Thoracic aorta (tissue), 2 donors: ENCODE data around the gene NKD1. TPM values are rescaled to one million over a fixed set of nuclear protein-coding genes. Genes with fewer than 3 reads are reported as not detected.
A peak's percentile ranks its signal among the peaks of the same experiment; 100 is the strongest.

Source experiments
- ATAC-seq: fragments of 150-250 bp; one replicate; pipeline ENCODE4 v1.8.0; 2017; ENCODE audit warnings: low read depth; ENCODE audit not compliant: insufficient number of reproducible peaks, low FRiP score
- DNase-seq: peaks from one replicate; pipeline ENCODE4 v3.0.0-alpha.2; 2020; ENCODE audit warnings: low spot score
- H3K27ac ChIP-seq, 2 donors: fragments of 200-600 bp; sonication (generic); 1 replicate in 1 of 2; 2 replicates in 1 of 2; pipeline ENCODE4 v1.5.1; 2016; ENCODE audit warnings: mild to moderate bottlenecking in 2 of 2, moderate library complexity in 2 of 2
- H3K27me3 ChIP-seq: fragments of 200-600 bp; sonication (generic); replicated peaks from 2 replicates; pipeline ENCODE4 v1.6.0; 2016; ENCODE audit warnings: mild to moderate bottlenecking; ENCODE audit not compliant: insufficient read depth
- H3K36me3 ChIP-seq: fragments of 200-600 bp; sonication (generic); one replicate; pipeline ENCODE4 v1.5.1; 2016
- H3K4me1 ChIP-seq, 2 donors: fragments of 200-600 bp; sonication (generic); 1 replicate in 1 of 2; 2 replicates in 1 of 2; pipeline versions ENCODE4 v1.5.1 to v1.6.0; 2016; ENCODE audit warnings: low read depth in 2 of 2, mild to moderate bottlenecking in 1 of 2; ENCODE audit not compliant: control insufficient read depth in 1 of 2
- H3K4me3 ChIP-seq: fragments of 200-600 bp; sonication (generic); 2 replicates; pipeline ENCODE4 v1.5.1; 2016; ENCODE audit warnings: mild to moderate bottlenecking
- H3K9me3 ChIP-seq: fragments of 200-600 bp; sonication (generic); 2 replicates; pipeline ENCODE4 v1.5.1; 2016
- CTCF ChIP-seq: fragments of 200-600 bp; sonication (generic); IDR thresholded peaks from one replicate; pipeline ENCODE4 v1.5.1; 2019; ENCODE audit warnings: antibody characterized with exemption
- total RNA-seq, 2 donors: library from RNA; depleted of rRNA; stranded (reverse); fragments of >200 nt; gene quantifications; one replicate each; pipeline versions ENCODE4 v1.1.0 to v1.2.3, GENCODE V29; 2016

NKD1 gene
- total RNA-seq, 2 donors from 2014 or later: 30.2 to 41.7 TPM

GRCh38 chr16:50550866-50551641 is 2.9 kb downstream of the NKD1 start:
- Histone ChIP-seq H3K36me3 (no peaks in the 10 kb centered on the region), H3K27ac (peak overlapping the region; percentile 33 to 70), H3K4me3 (peak overlapping the region; percentile 93), H3K4me1 (peaks cover 19 to 56% of the 10 kb centered on the region in 2 donors), H3K27me3 (no peaks in the 10 kb centered on the region), H3K9me3 (no peaks in the 10 kb centered on the region)
- no peak for TF ChIP-seq CTCF
- ATAC-seq (no peak), DNase-seq (no peak)

GRCh38 chr16:50552476-50553101 is 4.4 kb downstream of the NKD1 start:
- no peak for ATAC-seq
- Histone ChIP-seq H3K4me1 (peaks cover 29 to 66% of the 10 kb centered on the region in 2 donors), H3K27me3 (no peaks in the 10 kb centered on the region), H3K9me3 (no peaks in the 10 kb centered on the region), H3K27ac (no peak overlapping the region), H3K36me3 (no peaks in the 10 kb centered on the region), H3K4me3 (no peak overlapping the region)
- TF ChIP-seq CTCF: no peak
- no peak for DNase-seq

GRCh38 chr16:50553182-50553710 is 5.0 kb downstream of the NKD1 start:
- DNase-seq (no peak), ATAC-seq (no peak)
- Histone ChIP-seq H3K27ac (peak overlapping the region in 1 of 2 donors; percentile 17), H3K4me3 (no peak overlapping the region), H3K4me1 (peaks cover 29 to 71% of the 10 kb centered on the region in 2 donors), H3K27me3 (no peaks in the 10 kb centered on the region), H3K9me3 (no peaks in the 10 kb centered on the region), H3K36me3 (no peaks in the 10 kb centered on the region)
- TF ChIP-seq CTCF: no peak

GRCh38 chr16:50553731-50554360 is 5.7 kb downstream of the NKD1 start:
- peak overlapping the region in 1 of 2 donors; percentile 17 for H3K27ac ChIP-seq
- H3K9me3 ChIP-seq: no peaks in the 10 kb centered on the region
- no peak overlapping the region for H3K4me3 ChIP-seq
- DNase-seq (no peak), ATAC-seq (no peak)
- H3K36me3 ChIP-seq: peaks cover under 1% of the 10 kb centered on the region
- peaks cover 29 to 77% of the 10 kb centered on the region in 2 donors for H3K4me1 ChIP-seq
- no peak for TF ChIP-seq CTCF
- H3K27me3 ChIP-seq: no peaks in the 10 kb centered on the region
